ENCODE data around the gene GUCY1B1.

The GUCY1B1 gene

GRCh38 chr4:155800685-155801343 lies 42.0 kb downstream of the GUCY1B1 start:
- no peak for DNase-seq

- no peak for DNase-seq
These were observed 43.6 kb downstream of the GUCY1B1 start for GRCh38 chr4:155802190-155802959.

- no peak for DNase-seq
These were observed 46.2 kb downstream of the GUCY1B1 start for GRCh38 chr4:155805016-155805415.

GRCh38 chr4:155807021-155807420 lies 48.2 kb downstream of the GUCY1B1 start:
- no peak for DNase-seq

- DNase-seq, result peak; percentile 10
These were observed 51.0 kb downstream of the GUCY1B1 start for GRCh38 chr4:155809835-155810234.

- DNase-seq, result no peak
These were observed 52.3 kb downstream of the GUCY1B1 start for GRCh38 chr4:155811083-155811482.

- no peak for DNase-seq
These were observed 59.8 kb downstream of the GUCY1B1 start for GRCh38 chr4:155818639-155819038.

GRCh38 chr4:155819066-155819465 lies 60.2 kb downstream of the GUCY1B1 start:
- no peak for DNase-seq

GRCh38 chr4:155820887-155821518 lies 62.2 kb downstream of the GUCY1B1 start:
- DNase-seq, result no peak

- no peak for DNase-seq
These were observed 63.8 kb downstream of the GUCY1B1 start for GRCh38 chr4:155822572-155822971.

- no peak for DNase-seq
These were observed 69.8 kb downstream of the GUCY1B1 start for GRCh38 chr4:155828628-155829027.

GRCh38 chr4:155832664-155833063 lies 73.8 kb downstream of the GUCY1B1 start:
- no peak for DNase-seq

- DNase-seq, result no peak
These were observed 78.5 kb downstream of the GUCY1B1 start for GRCh38 chr4:155837203-155837796.

GRCh38 chr4:155842080-155842479 lies 83.3 kb downstream of the GUCY1B1 start:
- DNase-seq, result no peak

- DNase-seq, result no peak
These were observed 88.1 kb downstream of the GUCY1B1 start for GRCh38 chr4:155846929-155847328.

- no peak for DNase-seq
These were observed 90.2 kb downstream of the GUCY1B1 start for GRCh38 chr4:155849042-155849441.

- no peak for DNase-seq
These were observed 94.4 kb downstream of the GUCY1B1 start for GRCh38 chr4:155853189-155853588.

- no peak for DNase-seq
These were observed 95.9 kb downstream of the GUCY1B1 start for GRCh38 chr4:155854582-155855226.

- no peak for DNase-seq
These were observed 97.1 kb downstream of the GUCY1B1 start for GRCh38 chr4:155855897-155856296.

Measured in NCI-H524 treated with DMSO at 0.1 percent for 48 hours (cell line).